Measurements from ENCODE around the gene NCBP1.
"Not testable (repeated sequence)": the region's sequence is repeated elsewhere in the genome, so short reads cannot be mapped to it uniquely, and the experiment has no call there.

NCBP1 gene, protein sequence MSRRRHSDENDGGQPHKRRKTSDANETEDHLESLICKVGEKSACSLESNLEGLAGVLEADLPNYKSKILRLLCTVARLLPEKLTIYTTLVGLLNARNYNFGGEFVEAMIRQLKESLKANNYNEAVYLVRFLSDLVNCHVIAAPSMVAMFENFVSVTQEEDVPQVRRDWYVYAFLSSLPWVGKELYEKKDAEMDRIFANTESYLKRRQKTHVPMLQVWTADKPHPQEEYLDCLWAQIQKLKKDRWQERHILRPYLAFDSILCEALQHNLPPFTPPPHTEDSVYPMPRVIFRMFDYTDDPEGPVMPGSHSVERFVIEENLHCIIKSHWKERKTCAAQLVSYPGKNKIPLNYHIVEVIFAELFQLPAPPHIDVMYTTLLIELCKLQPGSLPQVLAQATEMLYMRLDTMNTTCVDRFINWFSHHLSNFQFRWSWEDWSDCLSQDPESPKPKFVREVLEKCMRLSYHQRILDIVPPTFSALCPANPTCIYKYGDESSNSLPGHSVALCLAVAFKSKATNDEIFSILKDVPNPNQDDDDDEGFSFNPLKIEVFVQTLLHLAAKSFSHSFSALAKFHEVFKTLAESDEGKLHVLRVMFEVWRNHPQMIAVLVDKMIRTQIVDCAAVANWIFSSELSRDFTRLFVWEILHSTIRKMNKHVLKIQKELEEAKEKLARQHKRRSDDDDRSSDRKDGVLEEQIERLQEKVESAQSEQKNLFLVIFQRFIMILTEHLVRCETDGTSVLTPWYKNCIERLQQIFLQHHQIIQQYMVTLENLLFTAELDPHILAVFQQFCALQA

DNA sequence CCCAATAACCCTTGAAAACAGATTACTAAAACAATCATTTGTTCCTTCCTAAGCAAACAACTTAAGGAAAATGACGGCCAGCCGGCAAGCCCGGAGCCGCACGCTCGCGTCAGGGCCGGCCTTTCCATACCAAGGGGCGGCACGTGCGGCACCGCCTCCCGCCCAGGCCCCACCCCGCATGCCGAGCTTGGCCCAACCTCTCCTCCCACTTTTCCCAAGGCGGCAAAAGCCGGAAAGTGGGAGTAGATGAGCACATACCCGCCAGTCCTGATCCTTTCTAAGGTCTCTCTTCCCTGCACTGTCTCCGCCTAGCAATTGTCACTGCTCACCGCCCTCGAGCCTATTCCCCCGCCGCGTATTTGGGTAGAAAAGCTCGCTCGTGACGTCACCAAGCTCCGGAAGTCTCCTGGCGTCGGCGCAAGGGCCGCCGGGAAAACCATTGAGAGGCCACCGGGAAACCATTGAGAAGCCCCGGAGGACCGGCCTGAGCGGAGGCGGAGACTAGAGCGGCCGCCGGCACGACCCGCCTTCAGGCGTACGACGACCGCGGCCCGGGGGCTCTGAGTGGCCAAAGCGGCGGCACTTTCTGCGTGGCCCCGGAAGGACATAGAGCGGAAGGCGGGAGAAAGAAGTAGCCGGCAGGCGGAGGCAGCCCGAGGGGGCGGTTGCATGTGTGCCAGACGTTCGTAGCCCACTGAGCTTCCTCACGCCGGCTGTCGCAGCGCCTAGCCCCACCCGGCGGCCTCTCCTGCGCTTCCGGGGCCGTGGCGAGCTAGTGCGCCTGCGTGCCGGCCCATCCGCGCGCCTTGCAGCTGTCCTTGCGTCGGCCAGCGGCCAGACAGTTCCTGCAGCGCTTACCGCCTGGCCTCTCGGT lies at the start of gene NCBP1, which contains the start of gene TSTD2:
TSS of gene NCBP1 (plus strand) at position 837 of the 874 bp plus-strand sequence. CDS start 61 bp downstream, outside the sequence.
TSS of gene TSTD2 (minus strand) at position 384 of the 874 bp plus-strand sequence. CDS start 5,806 bp downstream, outside the sequence.
- FAIRE-seq = peak; percentile 96

DNA sequence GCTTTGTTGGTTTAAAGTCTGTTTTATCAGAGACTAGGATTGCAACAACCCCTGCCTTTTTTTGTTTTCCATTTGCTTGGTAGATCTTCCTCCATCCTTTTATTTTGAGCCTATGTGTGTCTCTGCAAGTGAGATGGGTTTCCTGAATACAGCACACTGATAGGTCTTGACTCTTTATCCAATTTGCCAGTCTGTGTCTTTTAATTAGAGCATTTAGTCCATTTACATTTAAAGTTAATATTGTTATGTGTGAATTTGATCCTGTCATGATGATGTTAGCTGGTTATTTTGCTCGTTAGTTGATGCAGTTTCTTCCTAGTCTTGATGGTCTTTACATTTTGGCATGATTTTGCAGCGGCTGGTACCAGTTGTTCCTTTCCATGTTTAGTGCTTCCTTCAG lies 48.8 kb upstream of the NCBP1 start:
- not testable (repeated sequence) for FAIRE-seq

DNA sequence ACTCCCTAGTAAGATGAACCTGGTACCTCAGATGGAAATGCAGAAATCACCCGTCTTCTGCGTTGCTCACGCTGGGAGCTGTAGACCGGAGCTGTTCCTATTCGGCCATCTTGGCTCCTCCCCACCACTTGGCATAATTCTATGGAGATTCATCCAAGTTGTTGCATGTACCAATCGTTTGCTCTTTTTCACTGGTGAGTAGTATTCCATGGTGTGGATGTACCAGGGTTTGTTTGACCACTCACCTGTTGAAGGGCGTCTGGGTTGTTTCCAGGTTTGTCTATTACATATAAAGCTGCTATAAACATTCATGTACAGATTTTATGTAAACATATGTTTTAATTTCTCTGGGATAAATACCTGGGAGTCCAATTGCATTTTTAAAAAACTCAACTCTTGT lies 46.7 kb upstream of the NCBP1 start:
- not testable (repeated sequence) for FAIRE-seq

DNA sequence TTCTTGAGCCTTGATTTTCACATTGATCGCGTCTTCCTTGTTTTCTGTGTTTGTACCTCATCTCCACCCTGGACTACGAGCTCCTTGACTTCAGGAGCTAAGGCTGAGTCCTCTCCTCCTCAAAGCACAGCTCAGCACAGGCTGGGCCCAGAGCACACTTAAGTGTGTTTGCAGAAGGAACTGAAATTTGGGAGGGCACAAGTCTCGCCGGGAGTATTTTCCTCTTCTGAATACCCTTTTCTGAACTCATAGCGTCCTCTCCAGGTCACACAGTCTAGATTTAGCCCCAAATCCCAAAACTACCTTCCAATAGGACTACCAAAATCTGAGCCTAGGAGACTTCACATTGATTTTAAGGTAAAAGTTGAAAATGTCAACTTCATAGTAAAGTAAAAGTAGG lies 42.1 kb upstream of the NCBP1 start:
- no peak for FAIRE-seq

DNA sequence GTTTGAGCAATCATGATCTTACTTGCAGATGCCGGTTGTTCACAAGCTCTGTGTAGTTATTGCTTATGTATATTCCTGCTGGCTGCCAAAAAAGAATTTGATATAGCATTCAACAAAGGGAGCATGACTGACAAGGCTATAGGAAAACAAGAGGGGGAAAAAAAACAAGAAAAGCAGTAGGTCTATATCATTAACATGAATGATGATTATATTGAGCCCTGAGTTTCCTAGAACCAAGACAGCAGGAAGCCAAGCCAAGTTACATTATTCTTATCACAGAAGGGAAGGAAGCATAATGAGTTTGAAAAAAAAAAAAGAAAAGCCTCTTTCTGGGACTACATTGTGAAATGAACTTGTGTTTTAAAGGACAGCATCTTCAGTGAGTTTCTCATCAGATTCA lies 41.5 kb upstream of the NCBP1 start:
- no peak for FAIRE-seq

DNA sequence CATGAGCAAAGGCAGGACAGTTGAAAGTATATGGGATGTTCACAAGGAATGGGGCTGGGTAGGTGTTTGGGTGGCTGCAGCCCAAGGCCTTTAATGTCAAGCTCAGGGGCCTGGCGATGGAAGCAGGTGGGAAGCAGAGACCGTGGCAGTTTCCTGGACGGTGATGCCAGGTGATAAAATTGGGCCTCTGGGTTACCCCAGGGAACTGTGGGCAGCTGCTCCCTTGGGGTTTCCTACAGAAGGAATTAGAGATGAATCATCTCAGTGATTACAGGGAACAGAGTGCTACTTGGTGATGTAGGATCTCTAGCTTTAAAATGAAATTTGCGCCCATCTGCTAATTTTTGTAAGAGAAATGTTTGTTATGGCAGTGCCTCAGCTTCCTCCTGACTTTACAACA lies 39.7 kb upstream of the NCBP1 start:
- no peak for FAIRE-seq

DNA sequence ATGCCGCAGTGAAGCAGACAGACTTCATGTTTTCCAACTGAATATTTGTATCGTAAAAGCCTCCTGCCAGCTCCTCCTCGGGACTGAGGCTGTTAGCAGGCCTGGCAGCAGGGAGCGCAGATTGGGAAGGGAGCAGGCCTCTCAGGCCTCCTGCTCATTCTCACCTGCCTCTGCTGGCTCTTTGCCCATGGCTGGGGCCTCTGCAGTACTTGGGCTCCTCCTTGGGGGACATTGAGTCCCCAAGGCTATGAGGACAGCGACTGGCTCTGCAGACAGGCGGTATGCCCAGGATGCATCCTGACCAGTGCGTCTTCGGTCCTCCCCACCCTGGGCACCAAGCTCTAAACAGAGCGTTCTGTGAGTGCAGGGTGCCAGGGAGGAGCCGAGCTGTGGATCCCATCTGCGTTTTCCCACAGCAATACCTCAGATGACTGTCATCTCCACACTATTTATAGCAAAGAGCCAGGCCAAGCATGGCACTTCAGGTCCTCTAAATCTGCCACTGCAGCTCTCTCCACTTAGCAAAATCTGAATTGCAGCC lies 39.2 kb upstream of the NCBP1 start:
- FAIRE-seq = no peak

DNA sequence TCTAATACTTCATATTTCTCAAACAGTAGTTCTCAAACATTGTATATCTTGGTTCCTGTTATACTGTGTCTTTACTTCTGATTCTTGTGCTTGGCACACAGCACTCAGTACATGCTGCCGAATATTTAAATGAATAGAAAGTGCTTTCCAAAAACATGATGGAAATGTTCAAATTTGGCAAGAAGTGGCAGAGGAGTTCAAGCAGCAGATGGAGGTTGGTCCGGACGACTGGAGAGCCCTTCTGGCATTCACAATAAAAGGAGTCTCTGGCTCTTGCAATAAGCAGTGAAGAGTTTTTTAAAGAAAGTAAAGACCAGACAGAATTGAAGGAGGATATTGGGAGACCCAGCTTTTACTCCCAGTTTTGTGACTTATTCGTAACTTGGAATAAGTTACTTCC lies 36.7 kb upstream of the NCBP1 start:
- FAIRE-seq = no peak

DNA sequence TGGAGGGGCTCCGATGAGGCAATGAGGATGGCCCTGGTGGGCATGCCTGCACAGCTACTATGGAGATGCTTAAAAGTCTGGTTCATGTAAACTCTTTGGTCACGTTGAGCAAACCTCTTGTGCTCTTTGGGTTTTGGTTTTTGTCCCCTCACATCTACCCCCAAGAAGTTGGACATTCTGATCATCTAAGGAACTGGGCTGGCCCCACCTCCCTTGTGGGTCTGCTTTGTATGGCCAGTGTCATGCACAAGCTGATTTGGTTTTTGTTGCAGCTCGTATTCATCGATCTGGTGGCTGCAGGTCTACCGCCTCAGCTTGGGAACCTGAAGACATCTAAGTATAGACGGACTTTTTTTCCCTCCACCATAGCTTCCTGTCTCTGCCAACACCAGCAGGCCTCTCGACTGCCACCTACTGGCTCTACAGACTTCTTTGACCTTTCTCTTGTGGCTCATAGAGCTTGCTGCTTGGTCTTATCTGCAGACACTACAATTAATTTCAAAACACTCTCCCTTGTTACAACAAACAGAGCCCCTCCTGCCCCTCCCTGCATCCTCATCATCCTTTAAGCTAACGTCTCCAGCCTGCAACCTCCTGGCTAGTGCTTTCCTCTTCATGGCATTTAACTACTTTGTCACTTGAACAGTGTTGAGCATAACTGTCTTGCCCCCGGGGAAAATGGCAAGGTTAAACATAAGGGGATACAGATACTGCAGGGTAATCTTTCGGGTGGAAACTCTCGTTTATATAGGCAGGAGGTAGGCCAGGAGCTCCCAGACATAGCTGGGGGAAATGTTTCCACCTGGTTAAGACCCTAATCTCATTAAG lies 34.9 kb upstream of the NCBP1 start:
- no peak for FAIRE-seq

DNA sequence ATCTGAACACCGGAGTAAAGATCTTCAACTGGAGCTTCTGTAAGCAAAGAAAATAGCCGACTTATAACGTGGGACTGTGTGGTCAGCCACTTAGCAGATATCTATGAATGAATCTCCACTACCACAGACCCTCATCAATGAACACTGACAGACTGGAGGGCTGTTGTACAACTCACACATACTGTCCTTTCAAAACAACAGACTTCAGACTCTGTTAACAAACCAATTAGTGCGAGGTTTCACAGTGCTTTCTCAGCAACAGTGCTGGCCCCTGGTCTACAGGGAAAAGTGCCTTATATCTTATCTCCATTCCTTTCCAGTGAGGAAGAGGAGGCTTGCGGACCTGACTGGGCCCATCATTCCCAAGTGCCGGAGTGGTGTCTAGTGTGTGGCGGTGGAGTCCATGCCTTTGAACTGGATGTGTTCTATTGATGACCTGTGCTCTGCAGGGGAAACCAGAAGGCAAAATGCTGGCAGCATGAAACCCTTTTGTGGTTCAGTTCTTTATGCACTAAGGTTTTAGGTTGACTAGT lies 34.2 kb upstream of the NCBP1 start:
- no peak for FAIRE-seq

DNA sequence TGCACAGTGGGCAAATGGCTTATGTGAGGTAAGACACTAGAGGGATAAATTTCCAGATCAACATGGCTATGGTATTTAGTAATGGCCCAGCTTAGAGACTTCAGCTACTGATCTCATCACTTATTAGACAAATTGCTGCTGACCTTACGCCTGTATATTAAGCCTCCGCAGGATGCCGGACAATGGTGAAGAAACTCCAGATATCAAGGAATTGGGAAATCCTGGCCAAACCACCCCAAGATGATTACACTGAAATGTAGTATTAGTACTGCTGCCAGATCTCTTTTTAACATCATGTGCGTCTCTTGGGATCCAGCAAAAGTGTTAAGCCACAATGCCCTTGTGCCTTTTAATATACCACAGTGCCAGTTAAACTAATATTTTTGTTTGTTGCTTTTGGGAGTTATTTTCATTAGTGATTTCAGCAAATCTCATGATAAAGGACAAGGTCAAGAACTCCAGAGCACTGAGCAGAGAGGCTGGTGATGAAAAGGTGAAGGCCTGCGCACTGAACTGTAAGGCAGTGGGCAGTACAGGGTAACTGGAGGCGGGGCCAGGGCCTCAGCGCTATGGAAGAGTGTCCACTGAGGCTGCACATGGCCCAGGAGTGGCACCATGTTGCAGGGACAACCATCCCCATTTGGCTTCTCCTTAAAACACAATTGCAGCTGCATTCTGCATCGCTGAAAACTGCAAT lies 32.9 kb upstream of the NCBP1 start:
- FAIRE-seq = no peak

DNA sequence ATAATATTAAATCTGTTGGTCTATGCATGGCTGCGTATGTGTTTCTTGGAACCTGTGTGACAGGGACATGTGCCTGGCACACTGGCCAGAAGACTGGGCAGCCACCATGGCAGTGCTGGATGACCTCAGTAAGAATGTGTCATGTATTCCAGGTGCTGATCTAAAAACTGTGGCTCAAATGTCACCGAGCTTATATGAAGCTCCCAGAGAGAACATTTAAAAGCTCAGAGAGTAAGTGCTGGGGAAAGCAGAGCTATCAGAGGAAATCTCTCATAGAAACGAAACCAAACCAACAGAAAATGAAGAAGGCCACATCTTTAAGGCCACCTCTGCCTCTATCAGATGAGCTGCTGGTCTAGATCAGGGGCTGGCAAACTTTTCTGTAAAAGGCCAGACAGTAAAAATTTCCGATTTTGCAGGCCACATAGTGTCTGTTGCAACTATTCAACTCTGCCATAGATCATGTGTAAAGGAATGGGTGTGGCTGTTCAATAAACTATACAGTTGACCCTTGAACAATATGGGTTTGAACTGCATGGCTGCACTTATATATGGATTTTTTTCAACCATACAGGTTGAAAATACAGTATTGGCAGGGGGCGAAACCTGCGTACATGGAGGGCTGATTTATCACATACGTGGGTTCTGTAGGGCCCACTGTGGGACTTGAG lies 32.3 kb upstream of the NCBP1 start:
- no peak for FAIRE-seq

DNA sequence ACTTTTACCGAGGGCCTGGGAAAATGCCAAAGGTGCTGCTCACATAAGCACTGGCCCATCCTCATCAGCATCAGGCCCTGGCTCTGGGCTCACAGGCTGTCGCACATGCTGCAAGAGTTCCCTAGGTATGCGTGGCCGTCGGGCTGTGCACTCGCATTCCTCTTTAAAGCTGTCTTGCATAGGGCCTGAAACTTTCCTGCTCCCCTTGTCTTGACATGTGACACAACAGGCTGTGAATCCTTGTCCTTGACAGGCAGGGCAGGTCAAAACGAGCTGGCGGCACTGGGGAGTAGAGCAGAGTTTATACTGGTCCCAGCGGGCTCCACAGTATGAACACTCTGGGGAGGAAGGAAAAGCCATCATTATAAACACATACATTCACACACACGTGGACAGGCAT lies 31.2 kb upstream of the NCBP1 start:
- no peak for FAIRE-seq

DNA sequence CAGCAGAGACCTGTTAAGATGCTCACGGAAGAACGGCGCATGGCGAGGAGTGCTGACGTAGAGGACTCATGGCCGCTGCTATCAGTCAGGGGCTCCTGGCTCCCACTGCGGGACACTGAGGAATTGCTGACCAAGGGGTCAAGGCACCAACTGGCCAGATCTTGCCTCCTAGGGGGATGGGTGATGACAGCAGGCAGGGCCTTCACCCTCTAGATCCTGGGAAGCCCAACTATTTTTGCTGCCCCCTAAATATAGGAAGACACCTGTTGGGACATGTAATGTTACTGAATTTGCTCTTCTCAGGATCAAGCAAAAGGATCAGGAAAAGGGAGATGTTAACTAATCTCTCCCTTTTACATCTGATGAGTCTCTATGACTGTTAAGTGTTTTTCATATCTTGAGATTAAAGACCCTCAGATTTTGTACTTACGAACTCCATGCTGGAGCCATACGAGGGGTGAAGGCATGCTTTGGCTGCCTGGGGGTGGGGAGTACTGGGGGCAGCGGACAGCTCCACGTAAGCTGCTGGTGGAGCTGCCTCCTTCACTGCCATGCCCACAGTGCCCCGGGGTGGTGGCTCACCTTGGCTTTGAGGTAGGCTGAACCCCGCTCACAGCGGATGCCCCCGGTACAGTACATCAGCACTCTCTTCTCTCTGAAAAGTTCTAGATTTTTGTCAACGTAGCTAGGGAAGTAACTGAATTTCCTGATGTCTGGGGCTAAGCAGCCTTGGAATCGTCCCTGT lies 28.5 kb upstream of the NCBP1 start:
- FAIRE-seq = no peak

DNA sequence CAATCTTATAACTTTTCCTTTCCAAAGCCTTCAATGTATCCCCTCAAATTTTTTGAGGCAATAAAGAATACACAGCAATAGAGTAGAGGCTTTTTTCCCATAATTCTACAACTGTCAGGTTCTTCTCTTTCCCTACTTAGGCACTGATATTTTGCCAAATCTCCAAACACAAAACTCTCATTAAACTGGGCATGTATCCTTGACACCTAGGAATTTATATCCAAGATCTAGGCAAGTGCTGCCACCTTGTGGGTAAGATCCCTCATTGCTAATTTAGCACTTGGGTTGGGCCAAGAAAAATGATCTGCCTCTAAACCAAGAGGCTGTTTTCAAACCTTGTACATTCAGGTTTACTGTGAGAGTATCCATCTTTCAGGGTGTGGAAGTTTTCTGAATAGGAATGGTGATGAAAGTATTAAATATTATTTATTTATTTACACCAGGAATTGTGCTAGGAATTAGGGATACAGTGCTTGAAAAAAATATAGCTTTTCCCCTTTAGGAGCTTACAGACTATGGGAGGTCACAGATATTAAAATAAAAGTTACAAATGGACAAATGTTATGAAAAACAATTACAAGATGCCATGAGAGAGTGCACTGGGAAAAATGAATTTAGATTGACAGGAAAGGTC lies 18.1 kb upstream of the NCBP1 start:
- FAIRE-seq = peak; percentile 87

DNA sequence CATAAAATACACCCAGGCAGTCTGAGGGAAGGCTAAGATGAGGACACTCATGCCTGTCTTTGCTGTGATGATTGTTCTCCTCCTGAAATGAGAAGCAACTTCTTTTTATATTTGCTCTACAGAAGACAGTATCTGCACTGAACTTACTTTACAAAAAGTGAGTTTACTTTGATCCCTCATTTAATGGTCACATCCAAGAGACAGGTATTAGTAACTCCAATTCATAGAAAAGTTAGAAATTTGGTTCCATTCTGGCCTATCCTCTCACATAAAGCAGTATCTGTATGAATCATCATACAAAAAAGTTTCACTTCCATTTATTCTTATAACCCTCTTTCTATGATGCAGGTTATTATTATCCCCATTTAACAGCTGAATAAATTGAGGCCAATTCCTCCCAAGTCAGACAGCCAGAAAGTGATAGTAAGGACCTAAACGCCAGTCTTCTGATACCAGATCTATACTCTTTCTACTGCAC lies 15.6 kb upstream of the NCBP1 start:
- FAIRE-seq = no peak

DNA sequence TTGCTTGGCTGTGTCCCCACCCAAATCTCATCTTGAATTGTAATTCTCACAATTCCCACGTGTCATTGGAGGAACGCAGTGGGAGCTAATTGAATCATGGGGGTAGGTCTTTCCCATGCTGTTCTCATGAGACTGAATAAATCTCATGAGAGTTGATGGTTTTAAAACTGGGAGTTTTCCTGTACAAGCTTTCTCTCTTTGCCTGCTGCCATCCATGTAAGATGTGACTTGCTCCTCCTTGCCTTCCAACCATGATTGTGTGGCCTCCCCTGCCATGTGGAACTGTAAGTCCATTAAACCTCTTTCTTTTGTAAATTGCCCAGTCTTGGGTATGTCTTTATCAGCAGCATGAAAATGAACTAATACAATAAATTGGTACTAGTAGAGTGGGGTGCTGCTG lies 13.6 kb upstream of the NCBP1 start:
- not testable (repeated sequence) for FAIRE-seq

DNA sequence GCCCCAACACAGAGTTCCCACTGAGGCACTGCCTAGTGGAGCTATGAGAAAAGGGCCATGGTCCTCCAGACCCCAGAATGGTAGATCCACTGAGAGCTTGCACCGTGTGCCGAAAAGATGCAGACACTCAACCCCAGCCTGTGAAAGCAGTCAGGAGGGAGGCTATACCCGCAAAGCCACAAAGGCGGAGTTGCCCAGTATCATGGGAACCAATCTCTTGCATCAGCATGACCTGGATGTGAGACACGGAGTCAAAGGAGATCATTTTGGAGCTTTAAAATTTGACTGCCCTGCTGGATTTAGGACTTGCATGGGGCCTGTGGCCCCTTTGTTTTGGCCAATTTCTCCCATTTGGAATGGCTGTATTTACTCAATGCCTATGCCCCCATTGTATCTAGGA lies 11.1 kb upstream of the NCBP1 start:
- not testable (repeated sequence) for FAIRE-seq

DNA sequence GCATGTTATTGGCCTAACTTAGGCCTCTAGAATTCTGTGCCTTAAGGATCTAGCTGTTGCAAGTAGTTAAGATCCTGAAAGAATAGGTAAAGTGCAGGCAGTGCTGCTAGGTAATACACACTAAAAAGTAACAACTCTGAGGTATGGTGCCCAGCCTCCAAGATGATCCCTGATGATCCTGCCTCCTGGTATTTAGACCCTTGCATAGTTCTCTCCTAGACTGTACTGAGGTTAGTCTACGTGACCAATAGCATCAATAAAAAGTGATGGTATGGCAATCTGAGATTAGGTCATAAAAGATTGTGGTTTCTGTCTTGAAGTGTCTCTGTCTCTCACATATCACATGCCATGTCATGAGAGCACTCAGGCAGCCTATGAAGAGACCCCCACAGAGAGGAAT lies 9.7 kb upstream of the NCBP1 start:
- no peak for FAIRE-seq

Data from endometrium (tissue), 2 donors.